Measurements from ENCODE around the gene MCRS1. TPM values are rescaled to one million over a fixed set of nuclear protein-coding genes. Genes with fewer than 3 reads are reported as not detected.
A peak's percentile ranks its signal among the peaks of the same experiment; 100 is the strongest.
"Not testable (repeated sequence)": the region's sequence is repeated elsewhere in the genome, so short reads cannot be mapped to it uniquely, and the experiment has no call there.

The MCRS1 gene
- total RNA-seq, 2 donors from 2014 or later: 97.5 to 98.9 TPM

GRCh38 chr12:49615725-49616124 is 47.8 kb upstream of the MCRS1 start:
- H3K9me3 Mint-ChIP-seq: peaks cover 1% of the 10 kb centered on the region
- H3K27ac Mint-ChIP-seq: no peak overlapping the region
- Histone ChIP-seq H3K4me1 (ENCODE audit: control insufficient read depth, insufficient read depth, low read length) (no peaks in the 10 kb centered on the region), H3K9me3 (ENCODE audit: control insufficient read depth, low read length) (peaks cover 6% of the 10 kb centered on the region), H3K9ac (ENCODE audit: extremely low read depth, low read length, poor library complexity, severe bottlenecking) (no peak overlapping the region), H3K27ac (ENCODE audit: low read depth, low read length) (no peak overlapping the region), H3K27me3 (ENCODE audit: control insufficient read depth, insufficient read depth, low read length, poor library complexity, severe bottlenecking) (no peaks in the 10 kb centered on the region), H3K36me3 (ENCODE audit: control insufficient read depth, insufficient read depth, low read length) (no peaks in the 10 kb centered on the region), H3K4me3 (ENCODE audit: low read length) (no peak overlapping the region)
- H3K4me3 Mint-ChIP-seq: no peak overlapping the region
- TF ChIP-seq CTCF (conservative IDR thresholded peaks at IDR 0.05): no peak
- peaks cover 8% of the 10 kb centered on the region for H3K27me3 Mint-ChIP-seq (ENCODE audit: insufficient read depth)
- WGBS, 2 experiments (ENCODE audit: insufficient coverage in 1 of 2, insufficient read length in 1 of 2): 60 to 95% methylated on average over 1 to 5 of the region's 7 CpGs
- no peak for DNase-seq
- H3K4me1 Mint-ChIP-seq: peaks cover 16% of the 10 kb centered on the region
- no peaks in the 10 kb centered on the region for H3K36me3 Mint-ChIP-seq (ENCODE audit: low read depth)

- H3K27me3 ChIP-seq (ENCODE audit: control insufficient read depth, insufficient read depth, low read length, poor library complexity, severe bottlenecking): no peaks in the 10 kb centered on the region
- peaks cover 5% of the 10 kb centered on the region for H3K9me3 Mint-ChIP-seq
- H3K4me1 Mint-ChIP-seq: peaks cover 5% of the 10 kb centered on the region
- no peaks in the 10 kb centered on the region for H3K36me3 Mint-ChIP-seq (ENCODE audit: low read depth)
- peaks cover 6% of the 10 kb centered on the region for H3K9me3 ChIP-seq (ENCODE audit: control insufficient read depth, low read length)
- no peak for TF ChIP-seq CTCF (conservative IDR thresholded peaks at IDR 0.05)
- H3K4me3 Mint-ChIP-seq: no peak overlapping the region
- H3K9ac ChIP-seq (ENCODE audit: extremely low read depth, low read length, poor library complexity, severe bottlenecking): no peak overlapping the region
- H3K27ac Mint-ChIP-seq: no peak overlapping the region
- H3K27me3 Mint-ChIP-seq (ENCODE audit: insufficient read depth): peaks cover 5% of the 10 kb centered on the region
- H3K4me3 ChIP-seq (ENCODE audit: low read length): no peak overlapping the region
- H3K27ac ChIP-seq (ENCODE audit: low read depth, low read length): no peak overlapping the region
- no peaks in the 10 kb centered on the region for H3K36me3 ChIP-seq (ENCODE audit: control insufficient read depth, insufficient read depth, low read length)
- H3K4me1 ChIP-seq (ENCODE audit: control insufficient read depth, insufficient read depth, low read length): no peaks in the 10 kb centered on the region
- DNase-seq: no peak
These were observed 44.3 kb upstream of the MCRS1 start for GRCh38 chr12:49612210-49612609.

GRCh38 chr12:49610785-49611184 is 42.8 kb upstream of the MCRS1 start:
- 94 to 100% methylated on average over 3 to 4 of the region's 4 CpGs for WGBS, 2 experiments (ENCODE audit: insufficient coverage in 1 of 2, insufficient read length in 1 of 2)
- not testable (repeated sequence) for H3K9me3 Mint-ChIP-seq; H3K27me3 Mint-ChIP-seq (ENCODE audit: insufficient read depth); H3K27ac Mint-ChIP-seq; H3K9ac ChIP-seq (ENCODE audit: extremely low read depth, low read length, poor library complexity, severe bottlenecking); H3K4me3 Mint-ChIP-seq; H3K36me3 Mint-ChIP-seq (ENCODE audit: low read depth); H3K27me3 ChIP-seq (ENCODE audit: control insufficient read depth, insufficient read depth, low read length, poor library complexity, severe bottlenecking); H3K4me1 ChIP-seq (ENCODE audit: control insufficient read depth, insufficient read depth, low read length); H3K4me3 ChIP-seq (ENCODE audit: low read length); H3K27ac ChIP-seq (ENCODE audit: low read depth, low read length); H3K9me3 ChIP-seq (ENCODE audit: control insufficient read depth, low read length); H3K36me3 ChIP-seq (ENCODE audit: control insufficient read depth, insufficient read depth, low read length); H3K4me1 Mint-ChIP-seq; DNase-seq

- Mint-ChIP-seq H3K4me1 (no peaks in the 10 kb centered on the region), H3K27ac (no peak overlapping the region), H3K27me3 (ENCODE audit: insufficient read depth) (peaks cover 3% of the 10 kb centered on the region), H3K4me3 (no peak overlapping the region), H3K36me3 (ENCODE audit: low read depth) (no peaks in the 10 kb centered on the region), H3K9me3 (peaks cover 5% of the 10 kb centered on the region)
- Histone ChIP-seq H3K4me3 (ENCODE audit: low read length) (no peak overlapping the region), H3K36me3 (ENCODE audit: control insufficient read depth, insufficient read depth, low read length) (no peaks in the 10 kb centered on the region), H3K27me3 (ENCODE audit: control insufficient read depth, insufficient read depth, low read length, poor library complexity, severe bottlenecking) (no peaks in the 10 kb centered on the region), H3K4me1 (ENCODE audit: control insufficient read depth, insufficient read depth, low read length) (no peaks in the 10 kb centered on the region), H3K27ac (ENCODE audit: low read depth, low read length) (no peak overlapping the region), H3K9me3 (ENCODE audit: control insufficient read depth, low read length) (no peaks in the 10 kb centered on the region), H3K9ac (ENCODE audit: extremely low read depth, low read length, poor library complexity, severe bottlenecking) (no peak overlapping the region)
- WGBS, 2 experiments (ENCODE audit: insufficient coverage in 1 of 2, insufficient read length in 1 of 2): 85% methylated on average over 1 of the region's 1 CpG; no CpG with 5 or more reads in 1 of the 2 experiments
- TF ChIP-seq CTCF (conservative IDR thresholded peaks at IDR 0.05): peak; percentile 32
- DNase-seq: peak; percentile 45
These were observed 41.9 kb upstream of the MCRS1 start for GRCh38 chr12:49609875-49610154.
